ENCODE results near the gene POLR1E. TPM values are rescaled to one million over a fixed set of nuclear protein-coding genes. Genes with fewer than 3 reads are reported as not detected.

The POLR1E gene
- total RNA-seq, 4 donors from 2014 or later: 4.0 to 15.7 (median 9.0) TPM

DNA sequence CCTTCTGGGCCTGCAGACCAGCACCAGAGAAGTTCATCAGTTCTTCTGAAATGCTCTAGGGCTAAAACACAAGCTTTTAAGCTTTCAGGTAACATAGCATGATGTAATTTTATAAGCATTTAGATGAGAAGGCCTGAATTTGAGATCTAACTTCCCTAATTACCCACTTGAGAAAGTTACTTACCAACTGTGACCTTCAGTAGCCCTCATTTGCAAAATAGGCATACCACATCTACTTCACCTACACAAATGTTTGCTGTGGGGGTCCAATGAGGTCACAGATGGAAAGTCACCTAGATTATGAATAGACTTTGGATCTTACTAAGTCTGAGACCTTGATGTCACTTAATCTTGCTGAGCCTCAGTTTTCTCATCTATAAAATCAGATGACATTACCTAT is 53.9 kb downstream of the POLR1E start:
- Histone ChIP-seq H3K27me3 (no peaks in the 10 kb centered on the region), H3K4me1 (peaks cover 0 to 5% (median 2%) of the 10 kb centered on the region in 4 donors), H3K27ac (no peak overlapping the region), H3K9me3 (no peaks in the 10 kb centered on the region), H3K36me3 (peaks cover 0 to 5% (median 0%) of the 10 kb centered on the region in 4 donors), H3K4me3 (no peak overlapping the region)
- DNase-seq: no peak
- in situ Hi-C loops (cut with MboI; ENCODE audit: low pct_ligation_motif_present in 1 of 4, low pct_unique_long_range_greater_than_20kb in 1 of 4, low sequenced_read_pairs in 3 of 4): loop anchor here in 1 of 4 donors (25.0 kb wide), 1 partner anchor 123 kb away; the partner anchor contains the start of gene FRMPD1
- intact Hi-C loops (cut with DNase I; ENCODE audit: low total_unique reads): no loop called here
- TF ChIP-seq EP300 (IDR thresholded peaks at IDR 0.05; ENCODE audit: low read depth) (no peak), POLR2AphosphoS5 (IDR thresholded peaks at IDR 0.05) (no peak), POLR2A (IDR thresholded peaks at IDR 0.05) (no peak)
- TF ChIP-seq, protein P1, sequence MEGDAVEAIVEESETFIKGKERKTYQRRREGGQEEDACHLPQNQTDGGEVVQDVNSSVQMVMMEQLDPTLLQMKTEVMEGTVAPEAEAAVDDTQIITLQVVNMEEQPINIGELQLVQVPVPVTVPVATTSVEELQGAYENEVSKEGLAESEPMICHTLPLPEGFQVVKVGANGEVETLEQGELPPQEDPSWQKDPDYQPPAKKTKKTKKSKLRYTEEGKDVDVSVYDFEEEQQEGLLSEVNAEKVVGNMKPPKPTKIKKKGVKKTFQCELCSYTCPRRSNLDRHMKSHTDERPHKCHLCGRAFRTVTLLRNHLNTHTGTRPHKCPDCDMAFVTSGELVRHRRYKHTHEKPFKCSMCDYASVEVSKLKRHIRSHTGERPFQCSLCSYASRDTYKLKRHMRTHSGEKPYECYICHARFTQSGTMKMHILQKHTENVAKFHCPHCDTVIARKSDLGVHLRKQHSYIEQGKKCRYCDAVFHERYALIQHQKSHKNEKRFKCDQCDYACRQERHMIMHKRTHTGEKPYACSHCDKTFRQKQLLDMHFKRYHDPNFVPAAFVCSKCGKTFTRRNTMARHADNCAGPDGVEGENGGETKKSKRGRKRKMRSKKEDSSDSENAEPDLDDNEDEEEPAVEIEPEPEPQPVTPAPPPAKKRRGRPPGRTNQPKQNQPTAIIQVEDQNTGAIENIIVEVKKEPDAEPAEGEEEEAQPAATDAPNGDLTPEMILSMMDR (IDR thresholded peaks at IDR 0.05): no peak

DNA sequence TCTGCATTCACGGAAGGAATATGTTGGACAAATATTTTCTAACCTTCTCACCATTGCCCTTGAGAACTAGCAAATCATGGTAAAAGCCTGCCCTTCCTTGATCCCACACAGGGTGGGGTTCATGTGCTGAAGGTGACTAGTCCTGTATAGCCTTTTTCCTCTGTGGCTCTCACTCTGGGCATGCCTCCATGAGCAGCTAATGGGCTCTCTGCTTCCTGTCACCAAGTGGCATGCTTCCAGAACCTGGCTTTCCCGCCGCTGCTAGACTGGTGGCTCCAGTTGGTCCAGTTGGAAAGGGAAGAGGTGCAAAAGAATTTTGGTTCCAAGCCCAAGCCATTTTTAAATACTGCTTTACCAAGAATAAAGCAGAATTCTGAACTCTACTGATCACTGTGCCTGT is 54.9 kb downstream of the POLR1E start:
- Histone ChIP-seq H3K4me1 (peaks cover 0 to 5% (median 2%) of the 10 kb centered on the region in 4 donors), H3K4me3 (no peak overlapping the region), H3K36me3 (peaks cover 0 to 5% (median 0%) of the 10 kb centered on the region in 4 donors), H3K9me3 (no peaks in the 10 kb centered on the region), H3K27me3 (no peaks in the 10 kb centered on the region), H3K27ac (no peak overlapping the region)
- DNase-seq: peak; percentile 53
- 30 to 41% methylated on average over 3 of the region's 3 CpGs for WGBS, 2 donors (ENCODE audit: low coverage in 1 of 2)
- intact Hi-C loops (cut with DNase I; ENCODE audit: low total_unique reads) (no loop called here), in situ Hi-C loops (cut with MboI; ENCODE audit: low pct_ligation_motif_present in 1 of 4, low pct_unique_long_range_greater_than_20kb in 1 of 4, low sequenced_read_pairs in 3 of 4) (loop anchor here in 1 of 4 donors (25.0 kb wide), 1 partner anchor 122 kb away; the partner anchor contains the start of gene FRMPD1)
- TF ChIP-seq POLR2A (IDR thresholded peaks at IDR 0.05) (no peak), POLR2AphosphoS5 (IDR thresholded peaks at IDR 0.05) (no peak), EP300 (IDR thresholded peaks at IDR 0.05; ENCODE audit: low read depth) (no peak)
- TF ChIP-seq, protein P1 (IDR thresholded peaks at IDR 0.05): no peak

DNA sequence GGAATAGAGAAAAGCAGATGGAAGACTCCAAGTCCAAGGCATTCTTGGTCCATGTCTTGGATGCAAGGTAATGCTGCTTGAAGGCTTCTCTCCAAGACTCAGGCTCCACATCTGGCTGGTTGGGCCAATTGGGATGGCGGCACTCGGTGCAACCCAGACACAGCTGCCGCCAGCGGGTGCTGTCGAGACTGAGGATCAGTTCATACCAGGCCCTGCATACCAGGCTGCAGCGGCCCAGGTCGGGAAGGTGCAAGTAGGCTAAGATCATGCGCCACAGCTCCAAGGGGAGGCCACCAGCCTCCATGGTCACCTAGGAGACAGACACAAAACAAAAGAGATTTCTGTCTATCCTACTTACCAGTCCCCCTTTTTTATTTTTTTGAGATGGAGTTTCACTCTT is 55.7 kb downstream of the POLR1E start:
- in situ Hi-C loops (cut with MboI; ENCODE audit: low pct_ligation_motif_present in 1 of 4, low pct_unique_long_range_greater_than_20kb in 1 of 4, low sequenced_read_pairs in 3 of 4): loop anchor here in 1 of 4 donors (25.0 kb wide), 1 partner anchor 121 kb away; the partner anchor contains the start of gene FRMPD1
- intact Hi-C loops (cut with DNase I; ENCODE audit: low total_unique reads): no loop called here
- no peak for DNase-seq
- peaks cover 0 to 5% (median 0%) of the 10 kb centered on the region in 4 donors for H3K36me3 ChIP-seq
- H3K27ac ChIP-seq: no peak overlapping the region
- WGBS, 2 donors (ENCODE audit: low coverage in 1 of 2): 96% methylated on average over 8 of the region's 8 CpGs; no CpG with 5 or more reads in 1 of the 2 donors
- H3K4me1 ChIP-seq: peaks cover 0 to 5% (median 2%) of the 10 kb centered on the region in 4 donors
- H3K9me3 ChIP-seq: no peaks in the 10 kb centered on the region
- H3K27me3 ChIP-seq: no peaks in the 10 kb centered on the region
- no peak overlapping the region for H3K4me3 ChIP-seq
- TF ChIP-seq EP300 (IDR thresholded peaks at IDR 0.05; ENCODE audit: low read depth): no peak
- TF ChIP-seq POLR2AphosphoS5 (IDR thresholded peaks at IDR 0.05): no peak
- TF ChIP-seq, protein P1 (IDR thresholded peaks at IDR 0.05): no peak

DNA sequence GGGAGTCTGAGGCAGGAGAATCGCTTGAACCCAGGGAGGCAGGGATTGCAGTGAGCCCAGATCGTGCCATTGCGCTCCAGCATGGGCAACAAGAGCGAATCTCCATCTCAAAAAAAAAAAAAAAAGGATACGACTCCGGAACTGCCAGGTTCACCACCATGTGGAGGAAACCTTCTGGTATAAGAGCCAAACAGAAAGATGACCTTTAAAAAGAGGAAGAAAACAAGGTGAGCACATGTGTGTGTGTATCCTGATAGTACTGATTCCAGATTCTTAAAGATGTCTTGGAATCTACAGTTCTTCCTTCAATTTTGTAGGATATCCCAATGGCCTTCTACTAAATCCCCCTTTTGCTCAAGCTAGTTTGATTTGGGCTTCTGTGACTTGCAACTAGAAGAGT is 56.7 kb downstream of the POLR1E start:
- 98% methylated on average over 6 of the region's 6 CpGs; no CpG with 5 or more reads in 1 of the 2 donors for WGBS, 2 donors (ENCODE audit: low coverage in 1 of 2)
- H3K9me3 ChIP-seq: no peaks in the 10 kb centered on the region
- no peaks in the 10 kb centered on the region for H3K27me3 ChIP-seq
- in situ Hi-C loops (cut with MboI; ENCODE audit: low pct_ligation_motif_present in 1 of 4, low pct_unique_long_range_greater_than_20kb in 1 of 4, low sequenced_read_pairs in 3 of 4) (loop anchor here in 1 of 4 donors (25.0 kb wide), 1 partner anchor 120 kb away; the partner anchor contains the start of gene FRMPD1), intact Hi-C loops (cut with DNase I; ENCODE audit: low total_unique reads) (no loop called here)
- peaks cover 0 to 5% (median 0%) of the 10 kb centered on the region in 4 donors for H3K36me3 ChIP-seq
- peaks cover 0 to 5% (median 2%) of the 10 kb centered on the region in 4 donors for H3K4me1 ChIP-seq
- no peak for TF ChIP-seq EP300 (IDR thresholded peaks at IDR 0.05; ENCODE audit: low read depth)
- TF ChIP-seq, protein P1 (IDR thresholded peaks at IDR 0.05): no peak
- H3K27ac ChIP-seq: no peak overlapping the region
- H3K4me3 ChIP-seq: no peak overlapping the region
- no peak for DNase-seq
